NCI-H510A treated with DMSO at 0.1 percent for 48 hours (cell line): ENCODE measurements around the gene CMIP.
"Not testable (repeated sequence)": the region's sequence is repeated elsewhere in the genome, so short reads cannot be mapped to it uniquely, and the experiment has no call there.

Source experiments
- DNase-seq: peaks from one replicate; lab custom pipeline; 2025; lab: John Stamatoyannopoulos, UW

Gene CMIP

DNA sequence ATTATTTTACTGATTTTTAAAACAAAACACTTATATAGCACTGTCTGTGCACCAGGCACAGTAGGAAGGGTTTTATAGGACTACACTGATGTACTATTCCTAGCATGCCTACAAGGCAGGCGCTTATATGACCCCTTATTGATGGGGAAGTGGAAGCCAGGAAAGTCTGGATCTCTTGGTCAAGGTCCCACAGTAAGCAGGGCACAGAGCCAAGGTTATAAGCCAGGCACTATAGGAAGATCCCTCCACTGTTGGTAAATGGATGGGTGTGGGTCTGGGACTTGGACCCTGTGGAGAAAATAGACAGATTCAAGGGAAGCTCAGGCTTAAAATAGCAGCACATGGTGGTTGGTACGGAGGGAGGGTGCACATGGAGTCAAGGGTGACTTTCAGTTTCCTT lies 275.4 kb downstream of the CMIP start:
- DNase-seq = no peak

DNA sequence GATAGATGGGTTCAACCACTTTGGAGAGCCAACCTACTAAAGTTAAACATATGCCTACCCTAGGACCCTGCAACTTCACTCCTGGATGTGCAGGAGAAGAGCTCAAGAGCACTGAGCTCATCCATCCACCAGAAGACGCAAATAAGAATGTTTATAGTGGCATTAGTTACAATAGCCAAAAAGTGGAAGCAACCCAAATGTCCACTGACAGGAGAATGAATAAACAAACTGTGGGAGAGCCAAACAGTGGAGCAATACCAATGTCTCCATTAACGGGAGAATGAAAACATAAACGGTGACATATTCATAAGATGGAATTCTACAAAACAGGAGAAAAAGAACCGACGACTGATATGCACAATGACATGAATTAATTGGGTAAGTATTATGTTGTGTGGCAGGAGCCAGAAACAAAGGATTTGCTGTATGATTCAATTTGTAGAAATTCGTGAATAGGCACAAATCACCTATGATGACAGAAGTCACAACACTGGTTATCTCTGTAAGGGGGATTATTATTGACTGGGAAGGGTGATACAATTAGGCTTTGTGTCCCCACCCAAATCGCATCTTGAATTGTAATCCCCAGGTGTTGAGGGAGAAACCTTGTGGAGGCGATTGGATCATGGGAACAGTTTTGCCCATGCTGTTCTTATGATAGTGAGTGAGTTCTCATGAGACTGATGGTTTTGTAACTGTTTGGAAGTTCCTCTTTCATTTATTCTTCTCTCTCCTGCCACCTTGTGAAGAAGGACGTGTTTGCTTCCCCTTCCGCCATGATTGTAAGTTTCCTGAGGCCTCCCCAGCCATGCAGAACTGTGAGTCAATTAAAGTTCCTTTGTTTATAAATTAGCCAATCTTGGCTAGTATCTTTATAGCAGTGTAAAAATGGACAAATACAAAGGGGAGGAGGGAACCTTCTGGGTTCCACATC lies 276.6 kb downstream of the CMIP start:
- no peak for DNase-seq

DNA sequence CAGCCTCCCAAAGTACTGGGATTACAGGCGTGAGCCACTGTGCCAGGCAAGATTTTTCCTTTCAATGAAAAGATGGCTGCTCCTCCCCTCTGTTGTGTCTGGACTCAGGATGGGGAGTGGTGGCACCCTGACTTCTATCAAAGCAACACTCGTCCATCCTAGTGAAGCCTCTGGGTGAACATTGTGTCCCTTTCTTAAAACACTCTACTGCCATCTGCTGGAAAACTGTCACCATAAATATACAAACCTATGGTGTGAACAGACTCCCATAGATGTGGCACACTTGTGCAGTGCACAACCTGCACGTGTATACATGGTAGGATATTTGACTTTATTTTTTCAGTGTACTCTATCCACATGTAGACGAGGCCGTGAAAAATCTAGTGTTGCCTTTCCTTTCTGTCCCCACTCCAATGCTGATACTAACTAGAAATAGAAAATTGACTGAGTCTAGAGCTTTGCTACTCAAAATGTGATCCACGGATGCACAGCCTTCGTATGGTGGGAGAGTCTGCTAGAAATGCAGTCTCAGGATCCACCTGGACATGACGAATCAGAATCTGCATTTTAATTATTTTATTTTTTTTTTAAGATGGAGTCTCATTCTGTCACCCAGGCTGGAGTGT lies 278.6 kb downstream of the CMIP start:
- peak; percentile 81 for DNase-seq

DNA sequence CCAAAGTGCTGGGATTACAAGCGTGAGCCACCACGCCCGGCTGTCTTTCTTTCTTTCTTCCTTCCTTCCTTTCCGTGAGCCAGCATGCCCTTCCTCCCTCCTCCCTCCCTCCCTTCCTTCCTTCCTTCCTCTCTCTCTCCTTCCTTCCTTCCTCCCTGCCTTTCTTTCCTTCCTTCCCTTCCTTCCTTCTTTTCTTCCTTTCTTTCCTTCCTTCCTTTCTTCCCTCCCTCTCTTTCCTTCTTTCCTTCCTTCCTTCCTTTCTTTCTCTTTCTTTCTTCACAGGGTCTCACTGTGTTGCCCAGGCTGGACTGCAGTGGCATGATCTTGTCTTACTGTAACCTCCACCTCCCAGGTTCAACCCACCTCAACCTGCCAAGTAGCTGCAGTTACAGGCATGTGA lies 283.8 kb downstream of the CMIP start:
- no peak for DNase-seq

DNA sequence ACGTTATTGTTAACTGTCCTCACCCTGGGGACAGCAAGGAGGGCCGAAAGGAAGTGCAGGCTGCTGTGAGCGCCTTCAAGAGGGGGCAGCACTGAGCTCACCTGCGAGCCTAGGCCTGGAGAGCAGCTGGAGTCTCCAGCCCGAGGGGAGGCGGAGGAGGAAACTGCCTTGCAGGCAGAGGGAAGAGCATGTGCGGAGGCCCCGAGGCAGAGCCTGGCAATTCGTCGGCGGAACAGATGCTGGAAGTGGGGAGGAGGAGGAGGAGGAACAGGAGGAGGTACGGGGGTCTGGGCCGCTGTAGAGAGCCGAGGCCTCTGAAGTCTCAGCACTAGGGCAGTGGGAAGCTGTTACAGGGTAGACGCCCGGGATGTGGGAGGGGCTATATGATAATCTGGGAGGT lies 284.8 kb downstream of the CMIP start:
- DNase-seq = no peak

DNA sequence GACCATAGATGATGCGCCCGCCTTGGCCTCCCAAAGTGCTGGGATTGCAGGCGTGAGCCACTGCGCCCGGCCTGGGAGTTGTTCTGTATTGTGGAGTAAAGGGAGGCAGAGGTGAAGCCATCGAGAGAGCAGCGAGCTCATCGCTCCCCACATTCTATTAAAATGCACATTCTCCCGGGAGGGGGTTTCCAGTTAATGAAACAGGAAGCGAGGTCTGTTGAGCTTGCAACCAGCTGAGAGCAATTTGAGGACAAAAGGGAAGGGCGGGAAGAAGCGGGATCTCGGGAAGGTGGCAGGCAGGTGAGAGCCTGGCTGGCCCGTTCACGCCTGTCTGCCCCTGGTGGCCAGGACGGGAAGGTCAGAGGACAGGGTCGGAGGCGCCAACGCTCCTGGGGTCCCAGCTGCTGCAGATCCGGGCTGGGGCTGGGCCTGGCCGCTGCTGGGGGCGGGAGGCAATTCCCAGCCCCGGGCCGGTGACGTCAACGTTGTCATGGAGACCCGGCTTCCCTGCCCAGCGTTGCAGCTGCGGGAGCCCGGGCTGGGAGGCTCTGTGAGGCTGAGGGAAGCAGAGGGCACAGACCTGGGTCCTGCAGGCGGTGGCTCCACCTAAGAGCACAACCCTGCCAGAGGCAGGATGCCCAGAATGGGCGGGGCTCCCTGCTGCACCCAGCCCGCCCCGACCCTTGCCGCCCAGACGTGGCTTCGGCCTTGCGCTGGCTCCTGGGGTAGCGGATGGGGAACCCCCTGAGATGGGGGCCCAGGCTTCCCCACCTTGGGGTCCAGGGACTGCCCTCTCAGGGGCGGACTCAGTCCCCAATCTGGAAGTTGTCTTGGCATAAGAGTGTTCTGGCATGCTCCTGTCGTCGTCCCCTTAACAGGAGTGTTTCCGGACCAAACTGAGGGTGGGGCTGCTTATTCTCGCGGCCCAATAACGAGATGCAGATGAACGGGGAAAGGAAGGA lies 285.8 kb downstream of the CMIP start:
- DNase-seq = peak; percentile 97

DNA sequence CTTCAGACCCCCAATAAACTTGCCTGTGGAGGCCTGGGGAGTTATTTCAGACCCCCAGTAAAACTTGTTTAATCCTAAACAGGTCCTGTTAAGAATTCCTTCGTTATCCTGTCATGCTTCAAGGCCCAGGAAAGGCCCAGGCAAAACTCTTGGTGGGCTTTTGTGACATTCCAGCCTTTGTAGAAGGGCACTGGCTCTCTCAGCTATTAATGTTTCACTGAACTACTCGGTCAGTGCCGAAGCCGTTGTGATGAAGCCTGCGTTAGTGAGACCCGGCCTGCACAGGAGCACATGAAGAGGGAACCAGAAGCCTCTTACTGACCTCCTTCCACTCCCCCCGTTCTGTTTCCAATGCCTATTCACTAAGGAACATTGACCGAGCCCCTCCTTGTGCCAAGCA lies 287.0 kb downstream of the CMIP start:
- DNase-seq = no peak

DNA sequence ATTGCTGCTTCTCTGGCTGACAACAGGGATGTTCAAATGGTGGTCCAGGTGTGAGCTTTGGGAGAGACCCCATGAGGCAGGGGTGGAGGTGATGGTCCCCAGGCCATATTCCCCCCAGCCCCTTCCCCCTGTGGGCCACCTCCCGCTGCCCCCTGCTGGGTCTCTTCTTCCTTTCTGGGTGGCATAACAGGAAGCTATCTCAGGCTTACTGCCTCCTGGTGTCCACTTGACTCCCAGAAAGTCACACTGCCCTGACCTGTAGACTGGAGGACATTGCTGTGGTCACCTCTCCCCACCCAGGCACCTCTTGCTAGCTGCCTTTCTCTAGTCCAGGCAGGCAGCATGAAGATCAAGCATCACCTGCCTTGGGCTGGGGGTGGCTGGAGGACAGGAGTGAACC lies 288.1 kb downstream of the CMIP start:
- no peak for DNase-seq

DNA sequence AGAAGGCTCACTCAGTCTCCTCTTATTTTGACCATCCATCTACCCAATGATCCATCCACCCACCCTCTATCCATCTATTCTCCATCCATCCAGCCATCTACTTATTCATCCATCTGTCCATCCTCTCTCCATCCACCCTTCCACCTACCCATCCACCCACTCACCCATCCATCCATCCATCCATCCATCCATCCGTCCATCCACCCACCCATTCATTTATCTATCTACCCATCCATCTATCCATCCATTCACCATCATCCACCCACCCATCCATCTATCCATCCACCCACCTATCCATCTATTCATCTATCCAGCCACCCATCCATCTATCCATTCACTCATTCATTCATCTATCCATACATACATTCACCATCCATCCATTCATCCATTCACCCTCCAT lies 288.7 kb downstream of the CMIP start:
- DNase-seq = no peak

DNA sequence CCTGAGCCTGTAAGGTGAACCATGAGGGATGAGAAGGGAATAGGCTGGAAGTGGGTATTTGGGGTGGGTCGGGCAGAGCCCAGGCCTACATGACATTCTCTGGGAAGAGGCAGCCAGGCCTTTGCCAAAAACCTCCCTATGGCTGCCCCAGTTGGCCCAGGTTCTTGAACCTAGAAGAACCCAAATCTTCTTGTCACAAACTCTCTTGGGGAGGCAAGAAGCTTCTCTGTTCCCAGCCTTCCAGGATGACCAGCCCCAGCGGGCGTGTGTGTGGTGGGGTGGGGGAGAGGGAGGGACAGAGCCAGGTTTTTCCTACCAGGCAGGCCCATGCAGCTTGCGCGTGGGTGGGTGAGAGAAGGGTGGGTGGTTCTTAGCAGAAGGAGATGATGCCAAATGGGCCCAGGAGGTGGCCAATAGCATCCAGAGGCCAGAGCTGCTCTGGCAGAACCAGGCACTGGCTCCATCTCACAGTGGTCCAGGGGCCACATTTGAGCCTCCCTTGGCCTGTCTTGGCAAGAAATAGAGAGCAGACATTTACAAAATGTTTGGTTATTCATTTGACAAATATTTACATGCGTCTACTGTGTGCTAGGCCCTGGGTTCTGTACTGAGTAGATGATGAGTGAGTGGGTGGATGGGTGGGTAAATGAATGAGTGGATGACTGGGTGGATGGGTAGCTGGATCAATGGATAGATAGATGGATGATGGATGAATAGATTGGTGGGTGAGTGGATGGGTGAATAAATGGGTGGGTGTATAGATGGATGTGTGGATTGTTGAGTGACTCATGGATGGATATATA lies 290.2 kb downstream of the CMIP start:
- DNase-seq = no peak

DNA sequence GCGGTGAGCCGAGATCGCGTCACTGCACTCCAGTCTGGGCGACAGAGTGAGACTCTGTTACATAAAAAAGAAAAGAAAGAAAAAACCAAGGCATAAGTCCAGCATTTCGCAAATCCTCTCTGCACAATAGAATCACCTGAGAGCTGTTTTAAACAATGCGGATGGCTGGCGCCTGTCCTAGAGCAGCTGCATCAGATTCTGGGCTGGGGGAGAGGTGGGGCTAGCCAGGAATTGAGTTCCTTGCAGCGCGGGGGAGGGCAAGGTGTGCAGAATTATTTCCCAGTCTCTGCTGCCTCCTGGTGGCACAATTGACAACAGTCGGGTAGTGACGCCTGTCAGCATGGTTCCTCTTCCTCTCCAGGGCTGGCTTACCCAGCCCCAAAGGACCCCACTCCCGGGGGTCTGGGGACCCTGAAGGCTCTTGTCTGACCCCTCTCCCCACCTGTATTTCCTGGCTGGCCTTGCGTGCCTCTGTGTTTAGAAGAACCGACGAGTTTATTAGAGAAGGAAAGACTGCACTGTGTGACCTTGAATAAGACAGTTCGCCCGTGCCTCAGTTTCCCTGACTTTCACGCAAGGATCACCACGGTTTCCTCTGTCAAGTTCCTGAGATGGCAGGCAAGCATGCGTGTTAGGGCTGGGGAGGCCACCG lies 293.4 kb downstream of the CMIP start:
- peak; percentile 57 for DNase-seq

DNA sequence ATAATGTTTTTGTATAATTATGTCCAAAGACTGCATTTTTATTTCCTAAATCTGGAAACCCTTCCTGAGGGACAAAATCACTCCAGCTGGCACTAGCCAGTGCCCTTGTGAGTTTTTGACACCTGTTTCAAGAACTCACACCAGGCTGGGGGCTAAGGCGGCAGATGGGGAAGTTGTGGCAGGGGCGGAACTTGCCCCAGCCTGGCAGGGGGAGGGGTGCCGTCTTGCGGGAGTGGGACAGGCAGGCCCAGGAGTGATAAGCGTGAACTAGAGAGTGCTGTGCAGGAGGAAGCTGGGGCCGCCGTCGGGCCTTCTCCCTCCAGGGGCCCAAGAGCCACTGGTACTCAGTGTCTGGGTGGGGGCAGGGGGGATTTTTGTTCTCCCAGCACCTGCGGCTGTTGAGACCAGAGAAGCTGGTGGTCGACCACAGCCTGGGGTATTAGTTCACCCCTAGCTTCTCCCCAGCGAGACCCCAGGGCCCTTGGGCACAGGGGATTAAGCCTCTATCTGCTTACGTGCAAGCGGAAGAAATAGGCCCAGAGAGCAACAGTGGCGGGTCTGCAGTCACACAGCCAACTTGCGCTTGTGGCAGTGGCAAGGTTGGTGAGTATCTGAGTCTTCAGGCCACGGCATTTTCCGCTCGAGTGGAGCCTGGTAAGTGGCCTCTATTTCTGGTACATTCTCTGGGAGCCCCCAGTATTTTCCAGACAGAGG lies 294.3 kb downstream of the CMIP start:
- DNase-seq = no peak

DNA sequence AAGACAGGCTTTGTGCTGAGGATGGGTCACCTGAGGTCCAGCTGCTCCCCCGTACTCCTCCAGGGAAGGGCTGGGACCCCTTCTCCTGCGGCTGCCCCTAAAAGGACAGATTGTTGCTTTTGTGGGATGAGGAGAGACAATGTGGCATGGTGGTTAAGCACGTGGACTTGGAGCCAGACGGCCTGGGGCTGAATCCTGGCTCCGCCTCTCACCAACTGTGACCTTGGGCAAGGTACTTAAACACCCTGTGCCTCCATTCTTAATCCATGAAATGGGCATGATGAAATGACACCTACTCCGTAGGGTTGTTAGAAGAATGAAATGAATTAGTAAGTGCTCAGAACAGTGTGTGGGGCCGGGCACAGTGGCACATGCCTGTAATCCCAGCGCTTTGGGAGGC lies 294.9 kb downstream of the CMIP start:
- no peak for DNase-seq

DNA sequence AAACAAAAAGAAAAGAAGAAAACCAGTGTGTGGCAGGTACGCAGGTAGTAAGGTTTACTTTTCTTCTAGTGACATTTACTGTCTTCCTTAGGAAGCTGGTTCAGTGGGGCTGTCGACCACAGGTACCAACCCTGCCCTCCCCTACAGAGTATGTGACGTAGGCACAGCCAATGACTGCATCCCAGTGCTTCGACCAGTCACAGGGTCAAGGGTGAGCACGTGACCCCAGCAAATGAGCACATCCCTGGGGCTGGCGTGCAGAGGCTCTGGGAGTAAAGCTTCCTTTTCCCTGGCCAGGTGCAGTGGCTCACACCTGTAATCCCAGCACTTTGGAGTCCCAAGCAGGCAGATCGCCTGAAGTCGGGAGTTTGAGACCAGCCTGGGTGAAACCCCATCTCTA lies 295.6 kb downstream of the CMIP start:
- DNase-seq = no peak

DNA sequence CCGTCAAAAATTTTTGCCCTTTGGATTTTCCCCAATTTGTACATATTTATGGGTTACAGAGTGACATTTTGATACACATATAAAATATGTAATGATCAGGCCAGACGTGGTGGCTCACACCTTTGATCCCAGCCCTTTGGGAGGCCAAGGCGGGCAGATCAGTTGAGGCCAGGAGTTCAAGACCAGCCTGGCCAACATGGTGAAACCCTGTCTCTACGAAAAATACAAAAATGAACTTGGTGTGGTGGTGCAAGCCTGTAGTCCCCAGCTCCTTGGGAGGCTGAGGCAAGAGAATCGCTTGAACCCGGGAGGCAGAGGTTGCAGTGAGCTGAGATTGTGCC lies 296.8 kb downstream of the CMIP start:
- not testable (repeated sequence) for DNase-seq

DNA sequence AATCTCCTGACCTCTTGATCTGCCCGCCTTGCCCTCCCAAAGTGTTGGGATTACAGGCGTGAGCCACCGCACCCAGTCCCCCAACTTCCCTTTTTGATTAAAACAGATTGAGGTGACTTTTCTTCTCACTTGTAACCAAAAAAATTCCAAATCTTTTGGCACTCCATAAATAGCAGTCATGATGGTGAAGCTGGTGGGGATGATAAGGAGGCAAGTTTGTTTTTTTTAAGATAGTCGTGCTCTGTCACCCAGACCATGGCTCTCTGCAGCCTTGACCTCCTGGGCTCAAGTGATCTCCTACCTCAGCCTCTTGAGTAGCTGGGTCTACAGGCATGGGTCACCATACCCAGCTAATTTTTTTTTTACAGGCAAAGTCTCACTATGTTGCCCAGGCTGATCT lies 299.8 kb downstream of the CMIP start:
- DNase-seq = no peak

DNA sequence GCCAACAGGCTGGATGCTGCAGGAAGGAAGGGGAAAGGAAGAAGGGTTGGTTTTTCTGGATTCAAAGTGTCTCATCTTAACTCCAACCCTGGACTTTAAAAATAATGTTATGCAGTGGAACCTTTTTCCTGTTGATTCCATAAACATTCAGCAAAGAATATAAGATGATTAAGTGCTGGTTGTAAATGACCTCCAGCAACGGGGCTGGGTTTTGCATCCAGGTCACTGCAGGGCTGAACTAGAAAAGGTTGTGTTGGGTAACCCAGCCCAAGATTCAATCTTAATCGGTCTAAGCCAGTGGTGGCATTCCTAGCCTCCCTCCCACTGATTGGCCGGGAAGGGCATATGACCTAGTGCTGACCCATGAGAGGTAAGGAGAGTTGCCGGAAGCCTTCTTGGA lies 300.3 kb downstream of the CMIP start:
- no peak for DNase-seq

DNA sequence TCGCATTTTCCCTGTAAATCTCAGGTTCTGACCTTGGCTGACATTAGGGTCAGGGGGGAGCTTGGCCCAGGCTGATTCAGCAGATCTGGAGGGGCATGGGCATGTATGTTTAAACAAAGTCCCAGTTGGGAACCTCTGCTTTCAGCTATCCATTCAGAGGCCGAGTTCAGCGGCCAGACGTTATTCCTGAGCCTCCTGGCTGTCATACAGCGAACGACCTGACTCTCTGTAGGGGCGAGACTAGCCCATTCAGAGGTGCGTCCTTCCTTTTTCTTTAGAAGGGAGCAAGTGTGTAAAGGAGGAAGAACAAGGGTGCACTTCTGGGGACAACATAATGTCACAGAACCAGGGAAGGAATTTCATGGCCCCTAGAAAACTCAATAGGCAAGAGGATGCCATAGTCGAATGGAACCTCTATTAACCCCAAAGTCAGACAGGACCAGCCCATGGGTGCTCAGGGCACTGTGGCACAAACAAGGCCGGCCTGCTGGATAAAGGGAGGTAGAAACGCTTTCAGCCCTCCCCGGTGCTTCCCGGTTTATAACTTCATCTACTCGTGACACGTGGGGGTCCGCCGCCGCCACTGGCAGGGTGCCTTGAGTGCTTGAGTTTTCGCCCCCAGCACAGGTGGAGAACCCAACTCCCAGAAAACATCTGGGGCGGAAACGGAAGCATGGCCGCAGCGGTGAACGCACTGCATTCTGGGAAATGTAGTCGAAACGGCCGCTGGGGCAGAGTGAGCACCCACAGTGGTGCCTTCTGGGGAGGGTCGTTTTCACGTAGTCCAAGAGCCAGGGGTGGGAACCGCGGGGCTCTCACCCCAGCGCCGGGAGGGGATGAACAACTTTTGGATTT lies 301.3 kb downstream of the CMIP start:
- DNase-seq = no peak

DNA sequence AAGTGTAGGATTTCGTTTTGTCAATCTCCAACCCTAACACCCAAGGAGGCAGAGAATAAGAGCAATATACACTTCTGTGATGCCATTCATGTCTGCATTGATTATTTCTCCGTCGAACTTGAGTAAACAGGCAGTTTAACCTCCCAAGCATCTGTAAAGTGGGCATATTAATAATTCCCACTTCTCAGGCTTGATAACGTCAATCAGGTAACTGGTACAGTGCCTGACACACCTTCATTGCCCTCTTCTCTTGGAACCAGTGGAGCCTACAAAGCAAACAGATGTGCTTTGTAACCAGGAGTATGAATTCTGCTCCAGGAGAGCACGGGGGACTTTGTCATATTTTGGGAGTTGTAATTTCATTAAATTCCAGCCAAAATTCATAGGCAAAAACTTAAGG lies 302.0 kb downstream of the CMIP start:
- DNase-seq = no peak
